Activated naive CD8-positive, alpha-beta T cell treated with anti-CD3 and anti-CD28 coated beads, Interleukin-2, amount 50 U/mL, for 16 hours (primary cell): ENCODE data around the gene PARN.
"Not testable (repeated sequence)": the region's sequence is repeated elsewhere in the genome, so short reads cannot be mapped to it uniquely, and the experiment has no call there.

Source experiments
- DNase-seq: peaks from one replicate; pipeline ENCODE4 v3.0.0-alpha.2; 2020; ENCODE audit warnings: low read depth, low spot score

Gene PARN

DNA sequence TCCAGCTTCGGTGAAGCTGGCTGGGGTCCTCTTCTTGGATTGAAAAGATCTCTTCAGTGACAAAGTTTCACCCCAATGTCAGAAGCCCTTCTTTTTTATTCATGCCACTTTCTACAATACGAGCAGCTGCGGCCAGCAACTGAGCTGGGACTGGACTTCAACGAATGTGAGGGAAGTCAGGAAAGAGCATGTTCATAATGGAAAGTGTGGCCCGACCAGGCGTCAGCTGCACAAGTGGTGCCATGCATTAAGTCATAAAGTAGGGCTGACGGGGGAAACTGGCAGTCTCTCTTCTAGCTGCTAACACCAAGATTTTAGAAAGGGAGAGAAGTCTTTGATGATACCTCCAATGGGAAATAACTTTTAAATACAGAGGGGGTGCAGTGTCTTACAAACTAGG lies 192.6 kb downstream of the PARN start:
- no peak for DNase-seq

DNA sequence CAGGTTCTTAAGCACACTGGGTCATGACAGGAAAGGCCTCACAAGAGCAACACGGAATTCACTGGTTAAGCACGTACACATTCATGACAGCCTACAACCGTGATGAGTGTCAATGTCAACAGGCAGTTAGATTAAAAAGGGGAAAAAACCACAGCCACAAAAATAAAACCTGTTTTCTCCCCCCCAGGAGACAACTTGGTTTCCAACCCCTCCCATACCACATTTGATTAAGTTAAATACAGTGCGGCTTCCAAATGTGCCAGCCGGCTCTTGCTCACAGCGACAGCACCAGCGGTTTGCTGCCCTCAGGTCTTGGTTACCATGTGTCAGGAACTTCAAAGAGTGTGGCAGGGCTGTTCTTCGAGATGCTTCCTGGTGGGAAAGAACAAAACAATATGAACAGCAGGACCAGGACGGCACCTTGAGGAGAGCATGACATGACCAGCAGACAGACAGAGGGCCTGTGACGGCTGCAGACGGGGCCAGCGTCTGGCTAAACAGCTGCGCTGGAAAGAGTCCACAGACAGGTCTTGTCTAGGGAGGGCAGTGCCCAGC lies 193.6 kb downstream of the PARN start:
- DNase-seq: no peak

DNA sequence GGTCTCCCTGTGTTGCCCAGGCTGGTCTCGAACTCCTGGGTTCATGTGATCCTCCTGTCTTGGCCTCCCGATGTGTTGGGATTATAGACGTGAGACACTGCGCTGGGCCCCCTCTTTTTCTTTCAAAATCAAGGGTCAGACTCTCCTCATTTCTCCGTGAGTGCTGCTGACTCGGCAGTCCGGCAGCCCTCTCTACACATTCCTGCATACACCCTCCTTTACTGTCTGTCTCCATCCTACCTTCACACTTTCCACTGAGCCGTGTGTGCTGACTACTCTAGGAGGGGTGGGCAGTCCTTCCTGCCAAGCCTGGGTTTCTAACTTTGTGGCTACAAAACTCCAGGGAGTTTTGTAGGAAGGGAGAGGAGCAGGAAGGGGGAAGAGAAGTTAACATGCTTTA lies 195.2 kb downstream of the PARN start:
- DNase-seq: no peak

DNA sequence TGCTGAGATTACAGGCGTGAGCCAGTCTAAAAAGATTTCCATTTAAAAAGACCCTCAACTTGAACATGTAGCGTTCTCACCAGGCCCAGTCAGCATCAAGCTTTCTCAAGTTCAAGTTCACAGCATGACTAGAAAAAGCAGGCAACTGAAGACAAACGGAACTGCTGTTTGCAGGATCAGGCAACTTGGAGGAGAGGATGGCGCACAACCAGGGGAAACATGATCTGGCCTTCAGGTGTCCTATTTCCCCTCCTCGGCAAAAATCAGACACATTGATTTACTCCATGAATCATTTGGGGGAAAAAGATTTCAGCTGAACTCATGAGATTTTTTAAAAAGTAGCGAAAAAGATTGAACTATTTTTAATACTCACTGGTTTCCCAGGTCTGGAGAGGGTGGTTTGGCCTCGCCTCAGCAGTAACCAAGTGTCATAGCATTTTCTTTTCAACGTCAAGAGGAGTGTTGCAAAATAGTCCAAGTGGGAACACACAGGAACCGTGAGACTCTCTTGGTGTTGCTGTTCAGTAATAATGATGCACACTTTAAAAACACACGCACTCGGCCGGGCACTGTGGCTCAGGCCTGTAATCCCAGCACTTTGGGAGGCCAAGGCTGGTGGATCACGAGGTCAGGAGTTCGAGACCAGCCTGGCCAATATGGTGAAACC lies 201.0 kb downstream of the PARN start:
- DNase-seq: not testable (repeated sequence)

GRCh38 chr16:14428043-14428442 lies 202.0 kb downstream of the PARN start:
- DNase-seq: no peak

GRCh38 chr16:14427371-14427948 lies 202.6 kb downstream of the PARN start:
- DNase-seq: no peak

- DNase-seq: no peak
Observed at GRCh38 chr16:14424595-14424994, 205.5 kb downstream of the PARN start.

DNA sequence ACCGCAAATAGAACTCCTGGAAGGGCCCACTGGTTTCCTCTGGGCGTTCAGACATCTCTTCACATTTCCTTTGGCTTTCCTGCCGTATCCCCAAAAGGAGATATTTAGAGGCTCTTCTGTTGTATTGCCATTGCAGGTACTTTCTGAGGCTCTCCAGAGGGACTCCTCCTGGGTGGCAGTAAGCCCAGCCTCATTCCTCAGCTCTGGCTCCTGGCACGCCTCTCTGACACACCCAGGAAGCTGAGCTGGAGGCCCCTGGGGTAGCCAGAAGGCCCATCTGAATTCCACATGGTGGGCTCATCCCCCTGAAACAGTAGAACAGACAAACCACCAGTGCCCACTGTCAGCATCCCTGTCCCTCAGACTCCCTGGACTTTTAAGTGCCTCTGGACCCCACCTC lies 206.7 kb downstream of the PARN start:
- DNase-seq: no peak

DNA sequence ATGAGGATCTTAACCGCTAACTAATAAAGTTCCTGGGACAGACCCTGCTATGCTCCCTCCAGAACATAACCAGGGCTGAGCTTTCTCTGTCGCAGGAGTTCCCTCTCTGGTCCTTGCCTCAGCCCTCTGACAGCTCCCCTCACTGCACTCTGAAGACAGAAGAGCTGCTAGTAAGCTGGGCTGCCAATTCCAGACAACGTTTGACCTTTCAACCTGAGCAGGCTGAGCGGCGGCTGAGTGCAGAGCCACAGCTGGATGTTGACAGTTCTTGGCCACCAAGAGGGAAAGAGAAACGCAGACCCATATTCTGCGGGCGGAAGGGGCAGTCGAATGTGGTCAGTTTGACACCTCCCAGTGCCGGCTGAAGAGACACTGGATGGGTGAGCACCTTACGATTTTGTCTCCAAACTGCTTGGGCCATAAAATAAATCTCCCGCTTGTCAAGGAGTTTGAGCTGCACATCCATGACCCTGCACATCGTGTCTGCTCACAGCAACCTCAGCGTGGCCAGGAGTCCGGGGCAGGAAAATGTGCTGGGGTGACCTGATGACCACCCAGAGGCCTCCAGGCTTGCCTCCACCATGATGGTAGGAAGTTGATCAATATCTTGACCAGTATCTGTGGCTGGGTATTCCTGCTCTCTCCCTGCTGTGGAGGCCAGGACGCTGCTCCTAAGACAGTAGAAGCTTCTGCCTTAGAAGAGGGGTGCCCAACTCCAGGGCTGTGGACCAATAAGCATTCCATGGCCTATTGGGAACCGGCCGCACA lies 209.2 kb downstream of the PARN start:
- no peak for DNase-seq

DNA sequence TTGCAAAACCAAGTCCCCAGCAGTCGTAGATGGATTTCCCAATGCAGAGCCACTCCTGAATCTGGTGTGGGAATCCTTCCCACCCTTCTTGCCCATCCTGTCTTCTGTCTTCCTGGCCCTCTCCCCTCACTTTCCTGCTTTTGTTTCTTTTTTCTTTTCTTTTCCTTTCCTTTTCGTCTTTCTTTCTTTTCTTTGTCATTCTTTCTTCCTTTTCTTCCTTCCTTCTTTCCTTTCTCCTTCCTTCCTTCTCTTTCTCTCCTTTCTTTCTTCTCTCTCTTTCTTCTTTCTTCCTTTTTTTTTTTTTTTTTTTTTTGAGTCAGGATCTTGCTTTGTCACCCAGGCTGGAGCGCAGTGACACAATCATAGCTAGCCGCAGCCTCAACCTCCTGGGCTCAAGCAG lies 209.8 kb downstream of the PARN start:
- DNase-seq: not testable (repeated sequence)

DNA sequence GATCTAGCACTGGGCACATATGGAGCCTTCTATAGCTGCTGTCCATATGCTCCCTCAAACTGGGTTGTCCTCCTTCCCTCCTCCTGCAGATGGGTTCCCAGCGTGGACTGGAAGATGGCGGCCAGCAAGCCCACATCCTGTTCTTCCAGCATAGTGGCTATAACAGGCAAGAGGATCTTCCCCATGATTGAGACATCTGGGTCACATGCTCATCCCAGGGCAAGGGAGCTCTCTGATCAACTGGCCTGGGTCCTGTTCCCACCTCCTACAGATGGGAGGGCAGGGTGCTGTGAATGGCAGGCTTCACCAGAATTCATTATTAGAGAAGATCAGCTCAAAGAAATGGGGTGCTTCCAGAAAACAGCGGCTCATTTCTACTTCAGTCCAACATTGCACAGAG lies 210.2 kb downstream of the PARN start:
- no peak for DNase-seq

DNA sequence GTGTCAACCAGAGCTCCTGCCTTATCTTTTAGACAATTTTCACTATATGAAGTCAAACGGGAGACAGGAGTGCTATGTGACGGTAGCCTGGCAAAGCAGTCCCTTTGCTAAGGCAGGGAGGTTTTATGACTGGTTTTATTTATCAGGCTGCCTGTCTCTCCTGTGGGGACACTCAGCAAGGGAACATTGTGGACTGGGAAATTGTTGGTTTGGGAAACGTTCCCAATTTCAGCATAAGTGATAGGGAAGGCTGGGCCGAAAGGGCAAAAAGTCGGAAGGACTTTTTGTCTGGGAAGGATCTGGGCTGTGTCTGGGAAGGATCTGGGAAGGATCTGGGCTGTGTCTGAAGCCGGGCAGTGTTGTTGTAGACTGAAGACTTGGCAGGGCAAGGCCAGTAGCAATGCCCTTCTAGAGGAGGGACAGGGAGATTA lies 211.2 kb downstream of the PARN start:
- no peak for DNase-seq

DNA sequence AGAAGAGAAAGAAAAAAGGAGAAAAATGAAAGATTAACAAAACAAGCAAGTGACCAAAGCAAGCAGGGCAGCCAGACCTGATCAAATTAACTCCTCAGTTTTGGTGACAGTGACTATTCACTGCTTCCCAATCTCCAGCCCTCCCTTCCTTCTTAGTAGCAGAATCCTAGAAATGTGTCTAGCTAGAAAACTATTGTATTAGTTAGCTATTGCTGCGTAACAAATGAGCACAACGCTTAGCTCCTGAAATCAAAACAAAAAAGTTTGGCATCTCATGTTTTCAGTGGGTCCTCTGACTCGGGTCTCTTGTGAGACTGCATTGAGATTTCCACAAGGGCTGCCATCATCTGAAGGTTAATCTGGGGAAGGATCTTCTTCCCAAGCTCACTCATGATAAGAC lies 213.9 kb downstream of the PARN start:
- DNase-seq: no peak

- DNase-seq: no peak
Observed at GRCh38 chr16:14415291-14415690, 214.8 kb downstream of the PARN start.

- no peak for DNase-seq
Observed at GRCh38 chr16:14409563-14409962, 220.5 kb downstream of the PARN start.

DNA sequence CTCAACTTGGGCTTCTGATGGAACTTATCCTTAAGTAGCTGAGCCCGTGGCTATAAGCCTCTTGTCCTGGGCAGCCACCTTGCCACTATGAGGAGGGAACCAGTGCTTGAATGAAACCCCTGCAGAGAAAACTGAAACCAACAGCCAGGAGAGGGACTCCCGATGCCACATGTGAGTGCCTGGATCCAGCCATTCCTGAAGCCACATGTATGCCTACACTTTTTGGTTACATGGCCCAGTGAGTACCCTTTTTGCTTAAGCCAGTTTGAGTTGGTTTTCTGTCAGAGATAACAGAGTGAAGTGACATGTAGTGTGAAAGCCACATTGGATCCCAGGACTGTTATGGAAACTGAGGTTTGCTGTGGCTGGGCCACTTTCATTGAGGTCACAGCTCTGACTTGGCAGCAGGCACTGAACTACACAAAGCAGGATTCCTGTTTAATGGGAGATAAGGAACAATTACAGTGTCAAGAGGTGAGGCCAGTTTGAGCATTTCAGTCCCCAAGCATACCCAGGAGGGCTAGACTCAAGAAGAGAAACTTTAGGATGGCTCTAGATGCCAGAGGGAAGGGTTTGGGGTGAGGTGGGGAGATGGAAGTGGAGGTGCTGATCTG lies 222.2 kb downstream of the PARN start:
- no peak for DNase-seq

- DNase-seq: no peak
Observed at GRCh38 chr16:14405611-14406537, 224.2 kb downstream of the PARN start.

- DNase-seq: not testable (repeated sequence)
Observed at GRCh38 chr16:14403001-14403389, 227.1 kb downstream of the PARN start.

- not testable (repeated sequence) for DNase-seq
Observed at GRCh38 chr16:14402114-14403000, 227.7 kb downstream of the PARN start.

GRCh38 chr16:14401711-14402061 lies 228.4 kb downstream of the PARN start:
- not testable (repeated sequence) for DNase-seq
